GM12864 (cell line): Measurements from ENCODE around the gene AGXT.

Experiments
- DNase-seq: peaks from one replicate; pipeline ENCODE4 v3.0.0-alpha.2; 2011; ENCODE audit warnings: low read depth
- H3K4me3 ChIP-seq: 2 replicates; pipeline ENCODE4 v1.5.1; 2011; ENCODE audit warnings: mild to moderate bottlenecking, low read depth, low read length, control low read depth
- TF ChIP-seq, protein P1 (sequence below): IDR thresholded peaks from 2 replicates; pipeline ENCODE4 v1.5.1; 2011; ENCODE audit warnings: low read depth, mild to moderate bottlenecking, moderate library complexity, low read length, control low read depth, inconsistent platforms; ENCODE audit errors: missing control alignments

Gene AGXT

GRCh38 chr2:240861547-240861946, 7.1 kb upstream of the AGXT start:
- H3K4me3 ChIP-seq = no peak overlapping the region
- TF ChIP-seq, protein P1, sequence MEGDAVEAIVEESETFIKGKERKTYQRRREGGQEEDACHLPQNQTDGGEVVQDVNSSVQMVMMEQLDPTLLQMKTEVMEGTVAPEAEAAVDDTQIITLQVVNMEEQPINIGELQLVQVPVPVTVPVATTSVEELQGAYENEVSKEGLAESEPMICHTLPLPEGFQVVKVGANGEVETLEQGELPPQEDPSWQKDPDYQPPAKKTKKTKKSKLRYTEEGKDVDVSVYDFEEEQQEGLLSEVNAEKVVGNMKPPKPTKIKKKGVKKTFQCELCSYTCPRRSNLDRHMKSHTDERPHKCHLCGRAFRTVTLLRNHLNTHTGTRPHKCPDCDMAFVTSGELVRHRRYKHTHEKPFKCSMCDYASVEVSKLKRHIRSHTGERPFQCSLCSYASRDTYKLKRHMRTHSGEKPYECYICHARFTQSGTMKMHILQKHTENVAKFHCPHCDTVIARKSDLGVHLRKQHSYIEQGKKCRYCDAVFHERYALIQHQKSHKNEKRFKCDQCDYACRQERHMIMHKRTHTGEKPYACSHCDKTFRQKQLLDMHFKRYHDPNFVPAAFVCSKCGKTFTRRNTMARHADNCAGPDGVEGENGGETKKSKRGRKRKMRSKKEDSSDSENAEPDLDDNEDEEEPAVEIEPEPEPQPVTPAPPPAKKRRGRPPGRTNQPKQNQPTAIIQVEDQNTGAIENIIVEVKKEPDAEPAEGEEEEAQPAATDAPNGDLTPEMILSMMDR = no peak
- DNase-seq = no peak

GRCh38 chr2:240864475-240864874, 4.1 kb upstream of the AGXT start:
- no peak overlapping the region for H3K4me3 ChIP-seq

GRCh38 chr2:240865391-240865790, 3.2 kb upstream of the AGXT start:
- H3K4me3 ChIP-seq = no peak overlapping the region
- no peak for DNase-seq
- TF ChIP-seq, protein P1 = no peak

More at GRCh38 chr2:240864475-240864874, 4.1 kb upstream of the AGXT start:
- TF ChIP-seq, protein P1 = no peak
- DNase-seq = no peak

DNA sequence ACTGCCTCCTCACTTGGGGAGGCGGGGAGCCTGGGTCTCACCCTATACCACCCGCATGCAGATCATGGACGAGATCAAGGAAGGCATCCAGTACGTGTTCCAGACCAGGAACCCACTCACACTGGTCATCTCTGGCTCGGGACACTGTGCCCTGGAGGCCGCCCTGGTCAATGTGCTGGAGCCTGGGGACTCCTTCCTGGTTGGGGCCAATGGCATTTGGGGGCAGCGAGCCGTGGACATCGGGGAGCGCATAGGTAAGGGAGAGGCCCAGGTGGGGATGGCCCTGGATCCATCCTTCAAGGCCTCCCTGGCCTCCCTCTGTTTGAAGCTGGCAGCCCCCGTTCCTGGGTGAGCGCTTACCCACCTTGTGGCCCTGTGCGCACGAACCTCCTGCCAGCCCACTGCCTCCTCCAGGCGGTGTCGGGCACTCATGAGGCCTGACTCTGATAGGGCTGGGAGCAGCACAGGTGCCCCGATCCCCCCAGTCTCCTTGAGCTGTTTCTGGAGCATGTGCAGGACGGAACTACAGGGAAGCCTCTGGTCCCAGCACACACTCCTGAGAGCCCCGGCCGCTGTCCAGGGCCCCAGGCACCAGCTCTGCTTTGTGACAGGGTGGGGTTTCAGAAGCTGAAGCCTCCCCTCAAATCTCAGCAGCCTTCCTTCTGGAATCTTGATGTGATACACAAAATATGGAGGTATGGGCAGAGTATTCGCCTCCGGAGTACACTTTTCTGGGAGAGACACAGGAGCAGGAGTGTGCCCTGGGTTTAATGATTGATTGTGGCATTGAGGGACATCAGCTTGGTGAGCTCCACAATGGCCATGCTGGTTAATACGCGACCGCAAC, 708 bp downstream of the AGXT start:
- TF ChIP-seq, protein P1 = no peak
- H3K4me3 ChIP-seq = no peak overlapping the region
- DNase-seq = no peak

DNA sequence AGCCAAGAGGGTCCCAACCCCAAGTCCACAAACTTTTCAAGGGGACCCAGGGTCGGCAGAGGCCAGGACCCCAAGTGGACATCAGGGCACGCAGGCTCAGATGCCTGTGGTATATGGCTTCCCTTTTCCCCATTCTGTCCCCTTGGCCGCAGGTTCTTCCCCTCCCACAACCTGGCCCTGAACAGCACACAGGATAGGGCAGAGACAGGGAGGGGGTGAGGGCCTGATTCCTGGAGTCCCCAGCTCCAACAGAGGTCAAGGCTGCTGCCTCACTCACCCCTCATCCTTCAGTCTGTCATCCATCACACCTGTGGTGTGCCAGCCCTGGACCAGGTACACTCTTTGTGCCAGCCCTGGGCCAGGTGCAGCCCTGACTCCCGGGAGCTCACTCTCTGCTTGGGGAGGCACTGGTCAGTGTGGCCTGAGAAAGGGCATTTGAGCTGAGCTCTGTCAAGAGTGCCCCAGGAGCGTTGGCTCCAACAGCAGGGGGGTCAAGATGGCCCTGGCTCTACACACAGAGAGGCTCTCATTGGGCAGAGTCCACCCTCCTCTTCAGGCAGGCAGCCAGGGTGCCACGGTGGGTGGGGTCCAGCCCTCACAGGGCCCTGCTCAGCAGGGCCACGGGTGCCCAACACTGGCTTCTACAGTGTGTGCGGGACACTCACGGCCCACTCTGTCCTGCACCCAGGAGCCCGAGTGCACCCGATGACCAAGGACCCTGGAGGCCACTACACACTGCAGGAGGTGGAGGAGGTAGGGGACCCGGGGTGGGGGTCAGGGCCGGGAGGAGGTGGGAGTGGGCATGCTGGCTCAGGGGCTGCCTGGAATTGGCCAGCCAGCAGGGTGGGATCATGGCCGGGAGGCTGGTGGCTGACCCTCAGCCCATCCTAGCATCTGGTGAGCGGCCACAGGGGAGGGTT, 1.6 kb downstream of the AGXT start:
- no peak for DNase-seq
- TF ChIP-seq, protein P1 = no peak
- H3K4me3 ChIP-seq = no peak overlapping the region

DNA sequence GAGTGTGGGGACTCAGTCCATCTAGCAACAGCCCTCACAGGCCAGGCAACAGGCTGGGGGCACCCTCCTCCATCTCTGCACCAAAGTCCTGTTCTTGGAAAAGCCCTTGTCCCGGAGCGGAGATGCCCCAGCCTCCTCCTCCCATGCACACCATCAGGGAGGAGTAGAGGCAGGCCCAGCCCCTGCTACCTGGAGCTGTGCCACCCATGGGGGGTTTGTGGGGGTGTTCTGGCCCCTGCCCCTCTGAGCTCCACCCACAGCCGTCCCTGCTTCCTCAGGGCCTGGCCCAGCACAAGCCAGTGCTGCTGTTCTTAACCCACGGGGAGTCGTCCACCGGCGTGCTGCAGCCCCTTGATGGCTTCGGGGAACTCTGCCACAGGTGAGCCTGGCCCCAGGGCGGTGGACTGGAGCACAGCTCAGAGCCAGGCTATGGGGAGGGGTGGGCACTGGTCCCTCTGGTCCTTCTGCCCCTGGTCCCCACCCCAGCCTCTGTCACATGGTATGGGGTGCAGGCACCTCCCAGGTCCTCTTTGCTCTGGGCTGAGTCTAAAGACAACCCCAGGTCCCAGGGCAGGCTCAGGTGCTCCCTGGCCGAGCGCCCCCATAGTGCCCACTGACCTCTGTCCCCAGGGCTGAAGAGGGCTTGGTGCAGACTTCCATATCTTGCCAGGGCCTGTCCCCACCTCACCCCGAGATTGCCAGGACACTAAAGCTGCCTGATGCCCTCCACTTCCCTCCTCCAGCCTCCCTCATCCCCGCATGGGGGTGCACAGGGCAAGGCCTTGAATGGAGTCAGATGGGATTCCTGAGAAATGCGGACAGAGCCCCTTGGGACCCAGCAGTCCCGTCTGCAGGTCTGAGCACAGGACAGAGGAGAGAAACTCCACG, 2.7 kb downstream of the AGXT start:
- H3K4me3 ChIP-seq = no peak overlapping the region
- TF ChIP-seq, protein P1 = no peak
- no peak for DNase-seq
